ENCODE measurements around the gene EXOC2.

The EXOC2 gene, protein sequence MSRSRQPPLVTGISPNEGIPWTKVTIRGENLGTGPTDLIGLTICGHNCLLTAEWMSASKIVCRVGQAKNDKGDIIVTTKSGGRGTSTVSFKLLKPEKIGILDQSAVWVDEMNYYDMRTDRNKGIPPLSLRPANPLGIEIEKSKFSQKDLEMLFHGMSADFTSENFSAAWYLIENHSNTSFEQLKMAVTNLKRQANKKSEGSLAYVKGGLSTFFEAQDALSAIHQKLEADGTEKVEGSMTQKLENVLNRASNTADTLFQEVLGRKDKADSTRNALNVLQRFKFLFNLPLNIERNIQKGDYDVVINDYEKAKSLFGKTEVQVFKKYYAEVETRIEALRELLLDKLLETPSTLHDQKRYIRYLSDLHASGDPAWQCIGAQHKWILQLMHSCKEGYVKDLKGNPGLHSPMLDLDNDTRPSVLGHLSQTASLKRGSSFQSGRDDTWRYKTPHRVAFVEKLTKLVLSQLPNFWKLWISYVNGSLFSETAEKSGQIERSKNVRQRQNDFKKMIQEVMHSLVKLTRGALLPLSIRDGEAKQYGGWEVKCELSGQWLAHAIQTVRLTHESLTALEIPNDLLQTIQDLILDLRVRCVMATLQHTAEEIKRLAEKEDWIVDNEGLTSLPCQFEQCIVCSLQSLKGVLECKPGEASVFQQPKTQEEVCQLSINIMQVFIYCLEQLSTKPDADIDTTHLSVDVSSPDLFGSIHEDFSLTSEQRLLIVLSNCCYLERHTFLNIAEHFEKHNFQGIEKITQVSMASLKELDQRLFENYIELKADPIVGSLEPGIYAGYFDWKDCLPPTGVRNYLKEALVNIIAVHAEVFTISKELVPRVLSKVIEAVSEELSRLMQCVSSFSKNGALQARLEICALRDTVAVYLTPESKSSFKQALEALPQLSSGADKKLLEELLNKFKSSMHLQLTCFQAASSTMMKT

DNA sequence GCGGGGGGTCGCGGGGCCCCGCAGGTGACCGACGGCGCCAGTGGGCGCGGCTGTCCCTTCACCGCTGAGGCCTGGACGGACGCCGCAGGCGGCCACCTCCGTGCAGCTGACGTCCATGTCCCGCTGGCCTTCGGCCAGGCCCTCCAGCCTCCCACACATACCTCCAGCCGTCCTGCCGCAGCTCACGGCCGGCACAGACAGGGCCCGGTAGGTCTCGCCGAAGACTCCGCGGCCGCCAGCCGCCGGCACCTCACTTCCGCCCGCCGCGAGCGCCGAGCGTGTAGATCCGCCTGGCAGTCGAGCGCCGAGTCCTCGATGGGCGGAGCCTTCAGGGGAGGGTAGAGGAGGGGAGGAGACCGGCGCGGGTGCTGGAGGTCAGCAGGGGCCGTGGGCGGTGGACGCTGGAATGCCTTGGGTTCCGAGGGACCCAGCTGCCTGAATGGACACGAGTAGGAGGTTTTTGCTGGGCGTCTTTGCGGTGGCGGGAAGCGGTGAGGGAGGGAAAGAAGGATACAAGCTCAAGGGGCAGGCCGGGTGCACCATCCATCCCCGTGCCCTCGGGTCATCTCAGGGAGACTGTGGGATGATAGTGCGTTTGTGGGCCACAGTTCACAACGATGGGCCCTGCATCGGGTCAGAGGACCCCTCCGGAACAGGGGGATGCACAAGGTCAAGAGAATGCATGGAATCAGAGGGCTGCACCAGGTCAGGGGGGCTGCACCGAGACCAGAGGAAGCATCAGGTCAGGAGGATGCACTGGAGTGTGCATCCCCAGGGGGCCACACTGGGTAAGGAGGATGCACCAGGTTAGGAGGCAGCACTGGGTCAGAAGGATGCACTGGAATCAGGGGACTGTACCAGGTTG is at the start of gene EXOC2:
Gene EXOC2 (minus strand): TSS at position 282 of the 865 bp plus-strand sequence. CDS start 55,321 bp downstream, outside the sequence.
- peak; percentile 91 for DNase-seq (ENCODE audit: low read depth, low spot score)

DNA sequence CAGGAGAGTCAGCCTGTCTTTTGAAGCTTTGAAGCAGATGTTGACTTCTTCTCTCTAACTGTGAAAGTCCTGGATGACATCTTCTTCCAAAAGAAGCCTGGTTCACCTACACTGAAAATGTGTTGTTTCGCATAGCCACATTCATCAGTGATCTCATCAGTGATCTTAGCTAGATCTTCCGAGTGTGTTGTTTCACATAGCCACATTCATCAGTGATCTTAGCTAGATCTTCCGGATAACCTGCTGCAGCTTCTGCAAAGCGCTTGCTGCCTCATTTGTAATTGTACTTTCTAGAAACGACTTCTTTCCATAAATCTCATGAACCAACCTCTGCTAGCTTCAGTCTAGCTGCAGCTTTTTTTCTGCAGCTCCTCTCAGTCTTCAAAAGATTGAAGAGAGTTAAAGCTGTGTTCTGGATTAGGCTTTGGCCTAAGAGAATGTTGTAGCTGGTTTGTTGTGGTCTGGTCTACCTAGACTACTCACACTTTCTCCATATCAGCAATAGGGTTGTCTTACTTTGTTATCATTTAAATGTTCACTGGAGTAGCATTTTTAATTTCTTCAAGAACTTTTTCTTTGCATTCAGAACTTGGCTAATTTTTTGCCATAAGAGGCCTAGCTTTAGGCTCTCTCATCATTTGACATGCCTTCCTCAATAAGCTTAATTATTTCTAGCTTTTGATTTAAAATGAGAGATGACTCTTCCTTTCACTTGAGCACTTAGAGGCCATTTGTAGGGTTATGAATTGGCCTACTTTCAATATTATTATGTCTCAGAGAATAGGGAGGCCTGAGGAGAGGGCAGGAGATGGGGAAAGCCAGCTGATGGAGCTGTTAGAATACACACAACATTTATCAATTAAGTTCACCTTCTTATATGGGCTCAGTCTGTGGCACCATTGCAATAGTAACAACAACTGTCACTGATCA is 48.7 kb upstream of the EXOC2 start:
- no peak for DNase-seq (ENCODE audit: low read depth, low spot score)

DNA sequence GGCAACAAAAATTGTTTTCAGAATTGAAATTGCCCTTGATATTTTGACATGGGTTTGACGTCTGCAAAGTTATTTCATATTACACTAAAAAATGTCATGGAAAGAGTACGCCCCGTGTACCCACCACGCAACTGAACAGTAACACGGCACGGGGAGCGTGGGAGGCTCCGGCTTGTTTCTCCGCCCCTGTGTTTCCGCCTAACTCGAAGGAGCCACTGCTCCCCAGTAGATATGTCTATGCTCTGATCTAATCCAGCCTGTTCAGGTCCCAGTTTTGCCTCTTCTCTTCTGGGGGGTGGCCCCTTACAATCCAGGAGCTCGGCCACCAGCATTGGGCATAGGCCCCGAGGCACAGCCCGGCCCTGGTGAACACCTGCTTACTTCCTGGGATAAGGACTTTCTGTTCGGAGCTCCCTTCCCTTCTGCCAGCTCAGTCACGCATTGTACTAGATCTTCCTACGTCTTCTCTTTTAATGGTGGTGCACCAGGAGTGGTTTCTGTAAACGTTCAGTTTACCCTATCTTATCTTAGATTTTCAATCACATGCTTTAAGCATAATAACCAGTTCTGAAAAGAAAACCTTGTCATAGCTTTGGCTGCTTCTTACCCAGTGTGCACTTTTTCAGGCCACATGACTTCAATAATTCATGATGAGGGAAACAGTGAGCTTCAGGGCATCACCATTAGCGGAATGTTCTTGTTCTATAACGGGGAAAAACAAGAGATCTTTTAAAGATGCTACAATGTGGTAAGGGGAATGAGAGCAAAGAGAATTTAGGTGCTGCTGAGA is 43.9 kb upstream of the EXOC2 start:
- DNase-seq (ENCODE audit: low read depth, low spot score): no peak

DNA sequence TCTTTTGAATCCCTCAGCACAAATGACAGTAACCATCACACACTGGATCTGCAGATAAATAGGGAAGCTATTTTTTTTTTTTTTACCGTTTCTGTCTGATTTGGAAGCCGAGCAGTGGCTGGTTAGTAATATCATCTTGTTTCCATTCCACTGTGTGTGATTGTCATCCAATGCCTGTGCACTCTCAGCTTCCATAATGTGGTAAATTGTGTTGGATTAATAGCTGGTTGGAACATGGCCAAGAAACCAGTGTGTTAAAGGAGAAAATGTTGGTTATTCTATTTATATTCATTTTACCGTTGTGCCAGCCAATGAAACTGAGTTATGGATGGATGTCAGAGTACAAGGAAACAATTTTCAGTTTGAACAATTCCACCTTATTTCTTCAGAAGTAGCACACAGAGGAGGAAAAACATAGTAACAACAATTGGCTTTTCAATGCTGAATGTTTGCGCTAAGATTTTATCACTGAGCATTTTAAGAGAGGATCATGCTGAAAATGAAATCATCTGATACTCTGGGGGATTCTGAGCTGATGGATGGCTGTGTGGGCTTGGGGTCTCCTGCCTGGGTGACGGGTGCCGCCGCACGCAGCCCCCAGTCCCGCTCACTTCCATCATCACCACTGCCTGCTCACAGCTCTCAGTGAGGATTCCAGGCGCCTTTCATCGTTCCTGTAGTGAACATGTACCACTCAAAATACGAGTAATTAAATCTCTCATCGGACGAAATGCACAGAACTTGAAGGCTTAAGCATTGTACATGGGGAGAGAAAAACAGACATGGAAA is 40.7 kb upstream of the EXOC2 start:
- no peak for DNase-seq (ENCODE audit: low read depth, low spot score)

DNA sequence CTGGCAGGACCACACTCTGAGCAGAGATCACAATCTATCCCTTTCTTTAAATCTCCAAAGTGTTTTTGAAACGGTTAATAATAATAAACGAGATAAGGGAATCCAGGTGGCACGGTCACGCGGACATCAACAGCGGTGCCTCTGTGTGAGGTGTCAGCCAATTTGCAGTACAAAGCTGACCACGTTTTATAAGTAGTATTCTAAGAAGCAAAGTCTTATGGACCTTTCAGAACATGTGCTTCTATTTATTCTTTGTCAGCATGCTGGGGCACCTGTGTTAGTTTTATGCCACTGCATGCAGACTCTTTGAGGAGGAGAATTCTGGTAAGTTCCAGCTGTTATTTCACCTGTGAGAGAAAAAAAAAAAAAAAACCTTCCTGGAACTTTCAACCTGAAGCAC is 39.0 kb upstream of the EXOC2 start:
- no peak for DNase-seq (ENCODE audit: low read depth, low spot score)

DNA sequence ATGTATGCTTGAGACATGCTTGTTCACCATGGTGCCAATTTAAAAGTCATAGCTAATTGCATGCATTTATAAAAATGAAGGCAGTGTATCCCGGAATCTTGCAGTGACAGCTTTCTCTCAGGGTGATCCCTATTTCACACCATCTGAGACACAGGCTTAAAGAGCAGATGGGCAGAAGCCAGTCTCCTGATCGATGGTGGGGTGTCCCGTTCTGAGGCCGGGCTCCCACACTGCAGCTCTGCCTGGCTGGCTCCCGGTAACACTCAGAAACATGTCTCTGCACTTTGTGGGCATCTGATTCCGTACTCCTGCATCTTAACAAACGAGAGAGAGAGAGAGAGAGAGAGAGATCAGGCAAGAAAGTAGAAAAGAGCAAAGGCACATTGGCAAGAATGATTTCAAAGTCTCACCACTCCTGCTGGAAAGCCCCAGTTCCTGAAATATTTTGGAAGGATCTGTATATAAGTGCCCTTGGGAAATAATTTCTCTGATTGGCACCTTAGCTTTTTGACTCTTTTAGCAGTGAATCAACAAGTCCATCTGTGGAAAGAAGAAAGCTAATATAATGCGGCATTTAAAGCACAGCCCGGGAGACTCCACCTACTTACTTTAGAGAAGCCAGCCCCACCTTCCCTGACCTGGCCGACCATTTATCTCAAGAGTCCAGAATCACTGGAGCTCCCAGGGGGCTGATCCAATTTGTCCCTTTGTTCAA is 36.8 kb upstream of the EXOC2 start:
- DNase-seq (ENCODE audit: low read depth, low spot score): no peak

DNA sequence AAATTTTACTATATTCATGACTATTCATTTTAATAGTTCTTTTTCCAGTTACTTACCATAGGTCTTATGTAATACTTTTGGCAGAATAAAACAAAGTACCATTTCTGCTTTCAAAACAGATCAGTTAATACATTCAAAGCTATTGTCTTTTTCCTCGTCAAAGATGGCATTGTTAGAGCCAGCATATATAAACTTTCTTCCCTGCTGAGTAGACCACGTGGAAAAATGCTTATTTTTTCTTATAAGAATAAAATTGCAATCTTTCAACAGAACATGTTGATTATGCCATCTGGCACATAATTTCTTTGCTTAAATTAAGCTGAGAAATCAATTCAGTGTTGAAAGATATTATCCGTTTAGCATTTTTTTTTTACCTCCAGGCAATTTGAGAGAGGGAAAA is 34.9 kb upstream of the EXOC2 start:
- no peak for DNase-seq (ENCODE audit: low read depth, low spot score)

DNA sequence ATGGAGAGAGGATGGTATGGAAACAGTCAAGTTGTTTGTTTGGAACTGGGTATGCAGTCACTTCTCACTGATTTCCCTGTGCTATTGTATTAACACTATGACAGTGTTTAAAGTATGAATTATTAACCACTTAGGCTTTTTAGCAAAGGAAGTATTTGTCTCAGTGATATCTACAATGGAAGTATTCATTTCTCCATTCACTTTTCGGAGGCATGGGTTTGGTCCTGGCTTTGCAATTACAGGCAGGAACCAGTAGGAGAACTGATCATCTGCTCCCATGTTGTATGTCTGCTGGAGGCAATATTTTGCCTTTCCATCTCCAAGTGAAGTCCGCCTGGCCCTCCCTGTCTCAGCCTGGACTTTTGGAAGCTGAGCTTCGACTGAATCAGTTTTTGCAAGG is 30.6 kb upstream of the EXOC2 start:
- no peak for DNase-seq (ENCODE audit: low read depth, low spot score)

DNA sequence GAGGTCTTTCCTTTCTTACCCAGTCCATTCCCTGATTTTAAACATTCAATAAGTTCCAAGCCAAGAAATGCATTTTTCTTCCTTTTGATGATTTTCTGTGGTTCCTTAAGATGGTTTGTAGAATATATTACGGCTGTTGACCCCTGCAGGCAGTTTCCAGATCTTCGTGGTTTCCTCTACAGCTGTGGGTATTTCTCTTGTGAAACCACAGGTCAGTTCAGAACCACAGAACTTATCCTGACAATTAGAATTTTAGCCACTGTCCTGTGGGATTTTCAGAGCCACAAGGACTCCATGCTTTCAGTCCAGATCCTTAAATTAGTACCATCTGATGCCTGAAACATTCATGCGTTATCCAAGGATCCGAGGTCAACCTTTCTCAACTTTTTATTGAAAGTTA is 29.7 kb upstream of the EXOC2 start:
- no peak for DNase-seq (ENCODE audit: low read depth, low spot score)

DNA sequence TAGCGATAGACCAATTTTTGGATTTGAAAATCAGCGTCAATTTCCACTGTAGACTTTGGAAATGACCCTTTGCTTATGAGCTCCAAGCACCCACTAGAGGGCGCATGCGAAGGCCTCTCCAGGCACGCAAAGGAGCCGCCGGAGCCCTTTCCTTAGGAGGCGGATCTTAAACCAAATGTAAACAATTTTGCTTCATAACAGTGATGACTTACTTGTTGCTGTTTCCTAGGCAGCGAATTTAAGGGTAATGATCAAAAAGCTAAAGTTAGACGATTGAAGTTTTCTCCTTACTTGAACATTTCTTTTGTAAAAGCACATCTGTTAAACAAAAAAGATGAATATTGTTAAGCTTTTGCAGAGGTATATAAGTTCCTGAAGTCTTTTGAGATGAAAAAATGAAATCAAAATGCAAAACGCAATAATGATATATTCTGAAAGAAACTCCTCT is 29.2 kb upstream of the EXOC2 start:
- DNase-seq (ENCODE audit: low read depth, low spot score): peak; percentile 49

DNA sequence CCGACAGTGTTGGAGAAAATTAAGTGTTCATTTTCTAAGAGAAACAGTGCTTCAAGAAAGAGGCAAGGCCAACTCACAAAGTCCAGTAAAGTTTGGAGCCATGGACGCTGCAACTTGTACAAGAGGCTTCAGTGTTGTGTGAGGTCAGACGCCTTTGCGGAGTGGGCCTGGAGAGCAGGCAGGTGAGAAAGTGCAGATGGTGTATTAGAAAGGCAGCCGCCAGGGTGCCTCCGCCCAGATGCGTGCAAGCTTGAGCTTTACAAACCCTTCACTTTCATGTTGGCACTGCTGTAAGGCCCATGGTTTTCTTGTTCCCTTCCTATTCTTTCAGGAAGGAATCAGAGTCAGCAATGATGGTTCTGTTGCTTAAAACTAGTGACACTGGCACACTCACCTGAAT is 25.4 kb upstream of the EXOC2 start:
- no peak for DNase-seq (ENCODE audit: low read depth, low spot score)

DNA sequence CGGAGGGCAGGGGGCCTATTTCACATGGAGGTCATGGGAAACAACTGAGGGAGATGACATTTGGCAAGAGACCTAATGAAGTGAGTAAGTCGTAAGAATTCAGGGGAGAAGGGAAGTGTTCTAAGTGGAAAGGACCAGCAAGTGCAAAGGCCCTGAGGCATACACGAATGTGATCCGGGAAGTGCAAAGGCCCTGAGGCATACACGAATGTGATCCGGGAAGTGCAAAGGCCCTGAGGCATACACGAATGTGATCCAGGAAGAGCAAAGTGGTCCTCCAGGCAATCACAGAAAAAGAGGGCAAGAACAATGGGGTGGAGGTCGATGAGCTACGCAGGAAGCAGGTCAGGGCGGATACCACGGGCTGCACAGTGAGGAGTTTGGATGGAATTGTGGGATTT is 24.2 kb upstream of the EXOC2 start:
- no peak for DNase-seq (ENCODE audit: low read depth, low spot score)

DNA sequence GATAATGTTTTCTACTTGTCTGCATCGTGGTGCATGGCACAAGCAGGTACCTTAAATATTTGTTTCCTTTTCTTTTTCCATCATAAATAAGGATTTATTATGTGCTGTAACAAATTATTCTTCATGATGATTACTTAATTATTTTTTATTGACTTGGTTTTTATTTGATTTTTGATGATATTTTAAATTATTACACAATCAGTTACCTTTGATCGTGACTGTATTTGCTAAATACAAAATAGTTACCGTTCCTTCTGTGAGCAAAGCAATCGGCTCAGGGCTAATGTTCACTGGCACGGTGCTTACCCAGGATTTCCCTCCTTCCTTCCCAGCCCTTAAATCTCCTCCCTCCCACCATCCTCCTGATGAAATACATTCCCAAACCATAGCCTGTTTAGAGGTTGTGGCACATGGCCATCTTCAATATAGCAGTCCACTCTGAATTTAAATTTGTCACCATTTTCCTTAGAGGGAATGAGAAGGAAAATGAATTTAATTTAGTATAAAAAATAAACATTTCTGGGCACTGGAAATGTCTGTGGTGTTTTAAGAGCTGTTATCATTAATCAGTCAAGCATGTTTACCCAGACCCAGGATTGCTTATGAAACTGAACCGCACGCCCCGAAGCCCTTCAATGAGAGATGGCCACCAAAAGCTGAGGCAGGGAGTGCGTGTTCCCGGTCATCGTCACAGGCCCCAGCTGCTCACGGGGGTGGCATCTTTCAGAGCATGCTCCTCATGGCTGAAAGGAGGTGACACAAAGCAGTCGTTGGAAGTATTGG is 23.0 kb upstream of the EXOC2 start:
- DNase-seq (ENCODE audit: low read depth, low spot score): no peak

DNA sequence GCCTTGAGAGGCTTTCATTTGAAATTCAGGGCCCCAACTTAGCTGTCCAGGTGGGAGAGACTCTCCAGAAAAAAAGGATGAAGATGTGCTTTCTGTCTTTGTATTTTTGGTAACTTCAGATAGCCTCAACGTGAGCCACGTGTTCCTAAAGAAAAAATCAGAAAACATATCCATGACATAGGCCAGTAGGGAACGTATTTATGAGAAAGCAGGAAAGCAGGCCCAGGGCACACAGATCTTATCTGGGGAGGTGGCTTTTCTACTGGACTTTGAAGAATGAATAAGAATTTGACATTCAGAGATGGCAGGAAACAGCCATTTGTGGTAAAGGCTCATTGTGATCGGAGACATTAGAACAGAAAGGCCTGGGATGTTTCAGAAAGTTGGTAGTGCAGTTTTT is 21.2 kb upstream of the EXOC2 start:
- DNase-seq (ENCODE audit: low read depth, low spot score): no peak

DNA sequence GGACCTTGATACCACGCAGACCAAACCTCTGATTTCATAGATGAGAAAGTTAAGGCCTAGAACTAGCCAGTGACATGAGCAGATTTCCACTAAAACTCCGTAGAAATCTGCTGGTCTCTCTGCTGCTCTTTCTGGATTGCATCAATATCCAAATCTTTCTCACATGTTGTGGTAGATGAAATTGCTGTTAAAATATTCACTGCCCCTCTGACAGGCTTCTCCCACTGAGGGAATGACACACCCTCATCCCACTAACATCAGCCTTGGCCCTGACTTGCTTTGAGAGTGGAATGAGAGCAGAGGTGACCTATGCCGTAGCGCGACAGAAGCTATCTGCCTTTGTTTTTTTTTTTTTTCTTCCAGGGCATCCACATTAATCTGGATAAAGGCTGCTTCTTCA is 20.4 kb upstream of the EXOC2 start:
- DNase-seq (ENCODE audit: low read depth, low spot score): no peak

DNA sequence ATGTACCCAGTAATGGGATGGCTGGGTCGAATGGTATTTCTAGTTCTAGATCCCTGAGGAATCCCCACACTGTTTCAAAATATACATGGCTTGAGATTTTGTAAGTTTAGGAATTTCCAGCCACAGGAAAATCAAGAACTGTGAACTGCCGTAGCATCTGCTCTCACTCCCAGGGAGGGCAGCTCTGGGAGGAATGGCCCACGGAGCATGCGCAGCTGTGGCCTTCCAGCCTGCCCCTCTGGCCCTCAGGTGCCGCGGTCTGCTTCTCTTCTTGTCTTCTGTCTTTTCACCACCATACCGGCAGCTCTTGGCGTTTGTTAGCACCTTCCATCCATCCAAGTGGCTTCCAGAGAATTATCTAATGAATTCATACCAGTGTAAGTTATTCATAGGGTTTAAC is 19.9 kb upstream of the EXOC2 start:
- DNase-seq (ENCODE audit: low read depth, low spot score): no peak

DNA sequence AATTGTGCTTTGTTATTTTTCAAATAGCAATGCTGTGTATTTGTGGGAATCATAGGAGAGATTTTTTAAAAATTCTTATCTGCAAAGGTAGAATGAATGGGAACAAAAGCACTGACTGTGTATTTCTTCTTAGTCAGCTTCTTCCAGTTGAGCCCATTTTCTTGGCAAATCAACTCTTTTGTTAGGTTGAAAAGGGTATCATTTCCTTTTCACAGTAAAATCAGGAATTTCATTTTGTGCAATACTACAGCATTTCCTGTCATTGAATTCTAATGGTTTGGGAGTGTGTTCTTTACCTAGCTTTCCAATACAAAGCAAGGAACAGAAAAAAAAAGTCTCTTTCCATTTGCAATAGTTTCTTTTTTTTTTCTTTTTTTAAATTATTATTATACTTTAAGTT is 19.0 kb upstream of the EXOC2 start:
- no peak for DNase-seq (ENCODE audit: low read depth, low spot score)
